Stimulated activated CD8-positive, alpha-beta memory T cell treated with anti-CD3 and anti-CD28 coated beads, Interleukin-12 subunit alpha, Interleukin-12 subunit beta, amount 100 ng/mL, for 24 hours (primary cell): ENCODE measurements around the gene FIBP.

ENCODE experiments used
- DNase-seq: peaks from one replicate; pipeline ENCODE4 v3.0.0-alpha.2; 2020; ENCODE audit errors: extremely low read depth

FIBP gene

DNA sequence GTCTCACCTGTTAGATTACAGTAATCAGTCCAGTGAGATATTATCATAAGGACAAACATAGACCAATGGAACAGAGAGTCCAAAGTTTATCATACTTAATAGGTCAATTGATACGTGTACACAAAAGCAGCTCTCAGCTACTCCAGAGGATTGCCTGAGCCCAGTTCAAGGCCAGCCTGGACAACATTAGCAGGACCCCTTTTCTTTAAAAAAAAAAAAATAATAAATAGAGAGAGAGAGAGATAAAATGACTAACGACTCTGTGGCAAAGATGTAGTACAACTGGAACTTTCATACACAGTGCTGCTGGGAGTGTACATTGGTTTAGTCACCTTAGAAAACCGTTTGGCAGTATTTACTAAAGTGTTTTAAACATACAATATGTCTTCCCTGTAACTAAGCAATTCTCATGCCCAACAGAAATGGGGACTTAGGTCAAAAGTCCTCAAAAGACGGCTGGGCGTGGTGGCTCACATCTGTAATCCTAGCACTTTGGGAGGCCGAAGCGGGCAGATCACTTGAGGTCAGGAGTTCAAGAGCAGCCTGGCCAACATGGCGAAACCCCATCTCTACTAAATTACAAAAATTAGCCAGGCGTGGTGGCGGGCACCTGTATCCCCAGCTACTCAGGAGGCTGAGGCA is 43.9 kb downstream of the FIBP start:
- no peak for DNase-seq

DNA sequence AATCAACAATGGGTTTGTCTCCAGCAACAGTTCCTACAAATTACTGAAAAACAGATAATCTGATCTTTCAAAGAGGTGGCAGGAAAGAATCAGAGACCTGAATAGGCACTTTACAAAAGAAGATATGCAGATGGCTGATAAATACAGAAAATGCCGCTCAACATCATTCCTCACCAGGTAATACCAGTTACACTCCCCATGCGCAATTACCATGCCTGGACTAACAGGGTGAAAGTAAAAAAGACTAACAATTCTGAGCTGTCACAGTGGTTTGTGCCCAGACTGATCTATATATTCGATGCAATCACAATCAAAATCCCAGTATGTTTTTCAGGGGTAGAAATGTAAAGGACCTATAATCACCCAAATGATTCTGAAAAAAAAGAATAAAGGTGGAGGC is 44.5 kb downstream of the FIBP start:
- no peak for DNase-seq

DNA sequence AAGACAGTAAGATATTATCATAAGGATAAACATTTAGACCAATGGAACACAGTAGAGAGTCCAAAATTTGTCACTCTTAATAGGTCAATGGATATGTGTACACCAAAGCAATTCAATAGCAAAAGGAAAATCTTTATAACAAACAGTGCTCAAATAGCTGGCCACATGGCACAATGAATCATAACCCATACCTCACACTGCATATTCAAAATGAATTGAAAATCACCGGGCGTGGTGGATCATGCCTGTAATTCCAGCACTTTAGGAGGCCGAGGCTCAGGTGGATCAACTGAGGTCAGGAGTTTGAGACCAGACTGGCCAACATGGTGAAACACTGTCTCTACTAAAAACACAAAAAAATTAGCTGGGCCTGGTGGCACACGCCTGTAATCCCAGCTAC is 46.1 kb downstream of the FIBP start:
- no peak for DNase-seq

- no peak for DNase-seq
Measured at GRCh38 chr11:65834202-65834601, 54.1 kb downstream of the FIBP start.
